OCI-LY3 (cell line): ENCODE measurements around the gene DYNLT2B.
A peak's percentile ranks its signal among the peaks of the same experiment; 100 is the strongest.

Experiments used
- H2AFZ ChIP-seq: fragments of 200-600, 300-600 bp; shearing (Covaris generic); 2 replicates; pipeline ENCODE4 v1.6.0; 2014; ENCODE audit warnings: antibody characterized with exemption, low read depth, low read length
- H3K27ac ChIP-seq: fragments of 200-600, 300-600 bp; sonication (generic); 2 replicates; pipeline ENCODE4 v1.5.1; 2014; ENCODE audit warnings: mild to moderate bottlenecking, low read length, moderate library complexity, mixed read lengths
- H3K27me3 ChIP-seq: fragments of 200-600, 300-600 bp; sonication (generic); 2 replicates; pipeline ENCODE4 v1.6.1; 2014; ENCODE audit warnings: low read depth, low read length, mixed read lengths
- H3K36me3 ChIP-seq: fragments of 200-600, 300-600 bp; sonication (generic); replicated peaks from 2 replicates; pipeline ENCODE3; 2014; ENCODE audit warnings: low read depth, low read length, mixed read lengths
- H3K4me1 ChIP-seq: fragments of 300-600, 200-600 bp; sonication (generic); 2 replicates; pipeline ENCODE4 v1.6.1; 2014; ENCODE audit warnings: low read length, mixed read lengths
- H3K4me2 ChIP-seq: fragments of 200-600, 300-600 bp; sonication (generic); 2 replicates; pipeline ENCODE4 v1.6.1; 2014; ENCODE audit warnings: low read length, mixed read lengths
- H3K4me3 ChIP-seq: fragments of 300-600, 200-600 bp; sonication (generic); 2 replicates; pipeline ENCODE4 v1.5.1; 2014; ENCODE audit warnings: antibody characterized with exemption, mild to moderate bottlenecking, low read length, moderate library complexity
- H3K79me2 ChIP-seq: fragments of 300-600, 200-600 bp; shearing (Covaris generic); 2 replicates; pipeline ENCODE4 v1.6.1; 2014; ENCODE audit warnings: mild to moderate bottlenecking, low read length, mixed read lengths
- H3K9ac ChIP-seq: fragments of 300-600, 200-600 bp; shearing (Covaris generic); 2 replicates; pipeline ENCODE4 v1.6.0; 2014; ENCODE audit warnings: mild to moderate bottlenecking, low read length, moderate library complexity
- H3K9me3 ChIP-seq: fragments of 200-600, 300-600 bp; shearing (Covaris generic); 2 replicates; pipeline ENCODE4 v1.6.1; 2014; ENCODE audit warnings: low read length, mixed read lengths; ENCODE audit not compliant: insufficient read depth
- H4K20me1 ChIP-seq: fragments of 200-600, 300-600 bp; sonication (generic); 2 replicates; pipeline ENCODE4 v1.6.1; 2016; ENCODE audit warnings: low read length, mixed read lengths; ENCODE audit not compliant: insufficient read depth
- CTCF ChIP-seq: fragments of 200-600, 300-600 bp; sonication (generic); IDR thresholded peaks from 2 replicates; pipeline ENCODE4 v1.5.1; 2014; ENCODE audit warnings: antibody characterized with exemption, low read length, low read depth
- EZH2phosphoT487 ChIP-seq: fragments of 200-600 bp; shearing (Covaris generic); IDR thresholded peaks from 2 replicates; pipeline ENCODE4 v1.6.1; 2018; ENCODE audit warnings: antibody characterized with exemption, mixed run types, low read depth

Gene DYNLT2B

GRCh38 chr3:196284396-196284795 lies 33.6 kb downstream of the DYNLT2B start:
- H4K20me1 ChIP-seq, result no peaks in the 10 kb centered on the region
- no peaks in the 10 kb centered on the region for H3K9me3 ChIP-seq
- H3K79me2 ChIP-seq, result peaks cover 42% of the 10 kb centered on the region
- peaks cover 15% of the 10 kb centered on the region for H3K4me1 ChIP-seq
- TF ChIP-seq EZH2phosphoT487 (no peak), CTCF (no peak)
- peaks cover 3% of the 10 kb centered on the region for H3K36me3 ChIP-seq
- H3K4me2 ChIP-seq, result no peak overlapping the region
- H3K27ac ChIP-seq, result no peak overlapping the region
- H3K9ac ChIP-seq, result no peak overlapping the region
- no peak overlapping the region for H3K4me3 ChIP-seq
- H3K27me3 ChIP-seq, result no peaks in the 10 kb centered on the region
- H2AFZ ChIP-seq, result no peak overlapping the region

- TF ChIP-seq CTCF, result no peak
- Histone ChIP-seq H3K27ac (no peak overlapping the region), H3K27me3 (no peaks in the 10 kb centered on the region), H2AFZ (no peak overlapping the region), H3K4me1 (peaks cover 15% of the 10 kb centered on the region), H3K4me3 (no peak overlapping the region), H3K36me3 (peaks cover 3% of the 10 kb centered on the region), H3K9ac (no peak overlapping the region), H3K79me2 (peaks cover 37% of the 10 kb centered on the region), H3K9me3 (no peaks in the 10 kb centered on the region), H3K4me2 (no peak overlapping the region), H4K20me1 (no peaks in the 10 kb centered on the region)
Observed at GRCh38 chr3:196281962-196282361, 36.1 kb downstream of the DYNLT2B start.

GRCh38 chr3:196280689-196281440 lies 37.2 kb downstream of the DYNLT2B start:
- Histone ChIP-seq H4K20me1 (no peaks in the 10 kb centered on the region), H3K79me2 (peaks cover 26% of the 10 kb centered on the region), H3K27ac (no peak overlapping the region), H3K4me3 (no peak overlapping the region), H3K27me3 (no peaks in the 10 kb centered on the region), H3K4me1 (peaks cover 7% of the 10 kb centered on the region), H3K36me3 (peaks cover 3% of the 10 kb centered on the region), H2AFZ (no peak overlapping the region), H3K4me2 (no peak overlapping the region), H3K9me3 (no peaks in the 10 kb centered on the region), H3K9ac (no peak overlapping the region)
- no peak for TF ChIP-seq EZH2phosphoT487
- no peak for TF ChIP-seq CTCF

- peaks cover 20% of the 10 kb centered on the region for H3K4me1 ChIP-seq
- TF ChIP-seq CTCF, result no peak
- TF ChIP-seq EZH2phosphoT487, result no peak
- H3K79me2 ChIP-seq, result peaks cover 21% of the 10 kb centered on the region
Observed at GRCh38 chr3:196275126-196275525, 42.9 kb downstream of the DYNLT2B start.

More at GRCh38 chr3:196275126-196275525, 42.9 kb downstream of the DYNLT2B start:
- H2AFZ ChIP-seq, result peak overlapping the region; percentile 24; the same call in 1 of the 2 replicates
- no peaks in the 10 kb centered on the region for H4K20me1 ChIP-seq
- peak overlapping the region; percentile 56 for H3K4me3 ChIP-seq
- H3K9me3 ChIP-seq, result 0 out of 2 replicates have a peak, but pooled peaks cover 4% of the 10 kb centered on the region
- H3K27ac ChIP-seq, result peak overlapping the region; percentile 54
- H3K4me2 ChIP-seq, result peak overlapping the region; percentile 80
- H3K27me3 ChIP-seq, result no peaks in the 10 kb centered on the region
- 0 out of 2 replicates have a peak overlapping the region, but pooled peaks have one; percentile 7 for H3K9ac ChIP-seq
- peaks cover 16% of the 10 kb centered on the region for H3K36me3 ChIP-seq
